Measurements from ENCODE around the gene LDLRAD3.

DNA sequence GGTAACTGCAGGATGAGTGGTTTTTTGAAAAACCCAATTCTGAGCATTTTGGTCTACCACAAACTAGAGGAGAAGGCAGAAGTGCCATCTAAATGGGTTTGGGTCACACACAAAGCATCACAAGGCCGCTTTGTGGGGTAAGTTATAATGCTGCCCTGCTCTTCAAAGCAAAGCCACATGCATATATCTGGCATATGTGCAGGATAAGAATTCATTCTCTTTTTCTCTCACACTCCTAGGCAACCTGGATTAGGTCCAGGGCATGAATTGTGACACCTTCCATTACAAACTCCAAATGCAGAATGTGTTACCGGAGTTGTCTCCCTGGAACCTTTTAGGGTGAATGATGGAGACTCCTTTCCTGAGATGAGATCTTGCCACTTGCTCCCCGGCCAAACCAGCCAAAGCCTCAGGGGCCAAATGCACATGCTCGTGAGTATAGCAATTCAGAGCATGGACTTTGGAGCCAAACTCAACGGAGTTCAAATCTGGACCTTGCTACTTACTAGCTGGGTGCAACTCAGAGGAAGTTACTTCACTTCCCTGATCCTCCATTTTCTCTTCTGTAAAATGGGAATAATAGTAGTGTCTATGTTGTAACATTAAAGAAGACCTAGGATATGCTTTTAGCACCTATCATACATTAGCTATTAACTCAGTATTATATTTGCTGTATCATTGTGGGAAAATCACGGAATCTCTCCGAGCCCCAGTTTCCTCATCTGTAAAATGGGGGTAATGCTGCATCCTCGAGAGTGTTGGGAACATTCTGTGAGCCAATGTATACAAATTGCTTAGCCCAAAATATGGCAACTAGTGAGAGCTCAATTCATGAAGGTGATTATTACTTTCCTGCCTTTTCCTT is 248.8 kb downstream of the LDLRAD3 start:
- TF ChIP-seq POLR2A (IDR thresholded peaks at IDR 0.05; ENCODE audit: low read length) (no peak), GATA1 (IDR thresholded peaks at IDR 0.05; ENCODE audit: low read depth, low read length) (no peak)

Data from erythroblast (primary cell).